ENCODE data around the gene PA2G4. TPM values are rescaled to one million over a fixed set of nuclear protein-coding genes. Genes with fewer than 3 reads are reported as not detected.
"Not testable (repeated sequence)": the region's sequence is repeated elsewhere in the genome, so short reads cannot be mapped to it uniquely, and the experiment has no call there.

The PA2G4 gene
- total and polyA plus RNA-seq, 11 donors, result 62.4 to 187 (median 72.4) TPM

- H3K27me3 ChIP-seq, result no peaks in the 10 kb centered on the region
- peaks cover 0 to 38% (median 24%) of the 10 kb centered on the region in 12 donors for H3K4me1 ChIP-seq
- peak within 1 kb of the TSS; percentile 72 to 98 (median 93) for H3K27ac ChIP-seq
- intact Hi-C loops (cut with DNase I), result loop anchor here in 4 of 10 donors (1.0 to 10.0 kb wide), 6 partner anchors 12 to 201 kb away; partner anchors contain the start of genes MYL6 (in 3 of the 4), RPS26 (in 2 of the 4), SUOX (in 2 of the 4) and CNPY2 (in 1 of the 4)
- WGBS, 4 donors, result 0 to 1% (median 0%) methylated on average over 30 to 34 of the region's 34 CpGs
- ATAC-seq (peak; percentile 77 to 83 (median 80)), DNase-seq (peak; percentile 94 to 96 (median 95))
- H3K36me3 ChIP-seq, result peaks cover 0 to 46% (median 35%) of the 10 kb centered on the region in 9 donors
- peak within 1 kb of the TSS; percentile 58 to 95 (median 78) for H3K4me3 ChIP-seq
- no peaks in the 10 kb centered on the region for H3K9me3 ChIP-seq
- no peak for TF ChIP-seq CTCF (IDR thresholded peaks at IDR 0.05)
- peak; percentile 80 to 96 for TF ChIP-seq POLR2A (IDR thresholded peaks at IDR 0.05)
Measured at GRCh38 chr12:56116267-56117081, 12.1 kb downstream of the PA2G4 start, which contains the start of gene RPL41. RPL41 (plus strand) TSS chr12:56116633.

GRCh38 chr12:56117082-56117706 is 12.8 kb downstream of the PA2G4 start:
- intact Hi-C loops (cut with DNase I), result loop anchor here in 4 of 10 donors (5.0 to 10.0 kb wide), 5 partner anchors 40 to 200 kb away; partner anchors contain the start of genes MYL6 (in 3 of the 4), RPS26 (in 2 of the 4), SUOX (in 2 of the 4) and CNPY2 (in 1 of the 4)
- ATAC-seq, DNase-seq, H3K9me3 ChIP-seq, H3K27me3 ChIP-seq: not testable (repeated sequence)
- peaks cover 0 to 45% (median 25%) of the 10 kb centered on the region in 12 donors for H3K4me1 ChIP-seq
- peak overlapping the region; percentile 58 to 95 (median 78) for H3K4me3 ChIP-seq
- WGBS, 4 donors, result 3 to 7% (median 5%) methylated on average over 12 to 16 of the region's 16 CpGs
- peak overlapping the region; percentile 72 to 98 (median 93) for H3K27ac ChIP-seq
- H3K36me3 ChIP-seq, result peaks cover 0 to 46% (median 34%) of the 10 kb centered on the region in 9 donors

GRCh38 chr12:56117778-56118687 is 13.7 kb downstream of the PA2G4 start, which contains the start of gene ZC3H10:
ZC3H10 (plus strand) TSS chr12:56118266; CDS start chr12:56120563, 2,297 bp downstream.
- TF ChIP-seq POLR2A (IDR thresholded peaks at IDR 0.05) (peak in 1 of 2 donors; percentile 89), CTCF (IDR thresholded peaks at IDR 0.05) (peak in 11 of 12 donors; percentile 24 to 80 (median 57))
- Histone ChIP-seq H3K27me3 (no peaks in the 10 kb centered on the region), H3K4me1 (peaks cover 0 to 53% (median 25%) of the 10 kb centered on the region in 12 donors), H3K9me3 (no peaks in the 10 kb centered on the region), H3K36me3 (peaks cover 0 to 46% (median 26%) of the 10 kb centered on the region in 9 donors), H3K4me3 (peak within 1 kb of the TSS; percentile 65 to 95 (median 78)), H3K27ac (peak within 1 kb of the TSS; percentile 72 to 98 (median 94))
- intact Hi-C loops (cut with DNase I), result loop anchor here (1.0 to 10.0 kb wide), 11 partner anchors 39 to 199 kb away; partner anchors contain the start of genes MYL6 (in 6 of the 10), SMARCC2 (in 6 of the 10), NABP2 (in 4 of the 10) and RPS26 (in 2 of the 10)
- ATAC-seq, result peak; percentile 86 to 92 (median 87)
- WGBS, 4 donors, result 1% methylated on average over 39 to 61 of the region's 61 CpGs
- DNase-seq, result peak; percentile 96 to 99 (median 97)

Measured in heart left ventricle (tissue), 16 donors.